ENCODE results near the gene PATJ.
"Not testable (repeated sequence)": the region's sequence is repeated elsewhere in the genome, so short reads cannot be mapped to it uniquely, and the experiment has no call there.

Gene PATJ

DNA sequence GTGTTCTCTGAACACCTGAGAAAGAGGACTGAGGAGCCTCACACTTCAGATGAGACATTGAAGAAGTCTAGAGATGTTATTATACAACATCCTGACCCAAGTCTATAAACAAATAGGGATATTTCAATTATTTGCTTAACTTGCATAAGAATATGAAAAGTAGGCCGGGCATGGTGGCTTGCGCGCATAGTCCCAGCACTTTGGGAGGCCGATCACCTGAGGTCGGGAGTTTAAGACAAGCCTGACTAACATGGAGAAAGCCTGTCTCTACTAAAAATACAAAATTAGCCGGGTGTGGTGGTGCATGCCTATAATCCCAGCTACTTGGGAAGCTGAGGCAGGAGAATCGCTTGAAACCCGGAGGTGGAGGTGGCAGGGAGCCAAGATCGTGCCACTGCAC lies 478.2 kb downstream of the PATJ start:
- H3K27ac Mint-ChIP-seq; intact Hi-C loops (cut with micrococcal nuclease); H3K4me3 Mint-ChIP-seq; H3K27me3 Mint-ChIP-seq; H3K36me3 Mint-ChIP-seq (ENCODE audit: low read depth); H3K9me3 Mint-ChIP-seq; H3K4me1 Mint-ChIP-seq (ENCODE audit: low read depth): not testable (repeated sequence)

DNA sequence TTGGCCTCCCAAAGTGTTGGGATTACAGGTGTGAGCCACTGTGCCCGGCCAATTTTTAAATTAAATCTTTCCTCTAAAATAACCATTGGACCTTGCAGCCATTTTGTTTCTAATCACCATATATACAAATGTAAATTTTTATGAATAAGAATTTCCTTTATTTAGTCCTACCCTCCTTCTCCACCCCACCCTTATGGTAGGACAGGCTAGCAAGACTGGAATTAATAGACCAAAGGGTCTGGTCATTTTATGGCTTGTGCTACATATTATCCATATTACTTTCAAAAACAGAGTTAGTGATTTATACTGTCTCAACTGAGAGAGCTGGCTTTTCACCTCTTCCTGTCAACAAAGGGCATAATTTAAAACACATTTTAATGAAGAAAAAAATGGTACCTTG lies 478.9 kb downstream of the PATJ start:
- H3K27me3 Mint-ChIP-seq, result no peaks in the 10 kb centered on the region
- H3K36me3 Mint-ChIP-seq (ENCODE audit: low read depth), result no peaks in the 10 kb centered on the region
- H3K27ac Mint-ChIP-seq, result no peak overlapping the region
- H3K4me1 Mint-ChIP-seq (ENCODE audit: low read depth), result peaks cover 6% of the 10 kb centered on the region
- H3K4me3 Mint-ChIP-seq, result no peak overlapping the region
- intact Hi-C loops (cut with micrococcal nuclease), result no loop called here
- no peaks in the 10 kb centered on the region for H3K9me3 Mint-ChIP-seq

DNA sequence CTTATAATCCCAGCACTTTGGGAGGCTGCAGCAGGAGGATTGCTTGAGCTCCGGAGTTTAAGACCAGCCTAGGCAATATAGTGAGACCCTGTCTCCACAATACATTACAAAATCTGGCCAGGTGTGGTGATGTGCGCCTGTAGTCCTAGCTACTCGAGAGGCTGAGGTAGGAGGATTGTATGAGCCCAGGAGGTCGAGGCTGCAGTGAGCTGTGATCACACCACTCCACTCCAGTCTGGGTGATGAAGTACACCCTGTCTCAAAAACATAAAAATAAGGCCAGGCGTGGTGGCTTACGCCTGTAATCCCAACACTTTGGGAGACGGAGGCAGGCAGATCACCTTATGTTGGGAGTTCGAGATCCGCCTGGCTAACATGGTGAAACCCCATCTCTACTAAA lies 480.0 kb downstream of the PATJ start:
- H3K9me3 Mint-ChIP-seq, result no peaks in the 10 kb centered on the region
- intact Hi-C loops (cut with micrococcal nuclease), result no loop called here
- H3K36me3 Mint-ChIP-seq (ENCODE audit: low read depth), result no peaks in the 10 kb centered on the region
- H3K4me1 Mint-ChIP-seq (ENCODE audit: low read depth), result peaks cover 5% of the 10 kb centered on the region
- H3K4me3 Mint-ChIP-seq, result no peak overlapping the region
- H3K27me3 Mint-ChIP-seq, result no peaks in the 10 kb centered on the region
- no peak overlapping the region for H3K27ac Mint-ChIP-seq

DNA sequence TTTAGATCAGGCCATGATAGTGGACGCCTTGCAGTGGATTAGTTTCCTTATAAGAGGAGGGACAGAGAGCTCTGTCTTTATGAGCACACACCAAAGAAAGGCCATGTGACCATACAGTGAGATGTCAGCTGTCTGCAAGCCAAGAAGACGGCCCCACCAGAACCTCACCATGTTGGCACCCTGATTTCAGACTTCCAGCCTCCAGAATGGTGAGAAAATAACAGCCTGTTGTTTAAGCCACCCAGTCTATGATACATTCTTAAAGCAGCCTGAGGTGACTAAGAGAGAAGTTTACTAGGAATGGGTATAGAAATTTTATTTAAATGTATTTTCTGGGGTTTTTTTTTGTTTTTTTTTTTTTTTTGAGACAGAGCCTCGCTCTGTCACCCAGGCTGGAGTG lies 481.9 kb downstream of the PATJ start:
- H3K9me3 Mint-ChIP-seq, result no peaks in the 10 kb centered on the region
- intact Hi-C loops (cut with micrococcal nuclease), result no loop called here
- no peak overlapping the region for H3K4me3 Mint-ChIP-seq
- H3K27me3 Mint-ChIP-seq, result no peaks in the 10 kb centered on the region
- H3K27ac Mint-ChIP-seq, result no peak overlapping the region
- no peaks in the 10 kb centered on the region for H3K36me3 Mint-ChIP-seq (ENCODE audit: low read depth)
- peaks cover 9% of the 10 kb centered on the region for H3K4me1 Mint-ChIP-seq (ENCODE audit: low read depth)

DNA sequence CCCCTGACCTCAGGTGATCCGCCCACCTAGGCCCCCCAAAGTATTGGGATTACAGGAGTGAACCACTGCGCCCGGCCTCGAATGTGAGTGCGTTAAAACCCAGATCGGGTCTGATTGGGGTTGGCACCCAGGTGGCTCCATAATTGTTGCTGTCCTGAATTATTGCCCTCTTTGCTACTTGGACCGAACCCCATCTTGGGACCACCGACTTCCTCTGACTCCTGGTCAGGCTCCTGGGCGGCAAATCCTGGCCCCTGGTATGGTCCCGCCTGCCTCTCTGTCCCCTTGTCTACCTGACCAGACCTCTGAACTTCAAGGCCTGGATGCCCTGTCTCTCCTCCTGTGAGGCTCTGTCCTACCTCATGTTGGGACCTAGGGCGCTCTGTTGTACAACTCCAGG lies 485.2 kb downstream of the PATJ start:
- Mint-ChIP-seq H3K27me3 (no peaks in the 10 kb centered on the region), H3K27ac (no peak overlapping the region), H3K4me1 (ENCODE audit: low read depth) (peaks cover 9% of the 10 kb centered on the region), H3K4me3 (no peak overlapping the region), H3K36me3 (ENCODE audit: low read depth) (no peaks in the 10 kb centered on the region), H3K9me3 (no peaks in the 10 kb centered on the region)
- intact Hi-C loops (cut with micrococcal nuclease), result no loop called here
